Heart right ventricle (tissue), 16 donors: ENCODE data around the gene VEGFA. TPM values are rescaled to one million over a fixed set of nuclear protein-coding genes. Genes with fewer than 3 reads are reported as not detected.

Experiments
- ATAC-seq, 8 donors: fragments of 200-7000 bp; cut with Tn5 transposase; one replicate each; pipeline ENCODE4 v1.9.1; 2020; ENCODE audit warnings: mild to moderate bottlenecking in 8 of 8, moderate library complexity in 8 of 8, moderate number of reproducible peaks in 1 of 8
- DNase-seq, 2 donors: peaks; one replicate each; pipeline ENCODE4 v3.0.0-alpha.2; 2020
- H3K27ac ChIP-seq, 10 donors: fragments of 200-600 bp; sonication (generic) in 2 of 10; one replicate each; pipeline versions ENCODE4 v1.5.0 to v1.8.0; 2020 to 2022; ENCODE audit warnings: mild to moderate bottlenecking in 3 of 10
- H3K27me3 ChIP-seq, 7 donors: fragments of 200-600 bp; one replicate each; pipeline ENCODE4 v1.8.0; 2021 to 2022; ENCODE audit warnings: mild to moderate bottlenecking in 2 of 7
- H3K36me3 ChIP-seq, 9 donors: fragments of 200-600 bp; sonication (generic) in 1 of 9; one replicate each; pipeline versions ENCODE4 v1.5.0 to v1.8.0; 2020 to 2022; ENCODE audit warnings: mild to moderate bottlenecking in 2 of 9
- H3K4me1 ChIP-seq, 9 donors: fragments of 200-600 bp; sonication (generic) in 1 of 9; one replicate each; pipeline versions ENCODE4 v1.5.0 to v1.8.0; 2020 to 2022; ENCODE audit warnings: mild to moderate bottlenecking in 4 of 9
- H3K4me3 ChIP-seq, 10 donors: fragments of 200-600 bp; sonication (generic) in 2 of 10; one replicate each; pipeline versions ENCODE4 v1.5.0 to v1.8.0; 2020 to 2022; ENCODE audit warnings: mild to moderate bottlenecking in 7 of 10, moderate library complexity in 2 of 10
- H3K9me3 ChIP-seq, 11 donors: fragments of 200-600 bp in 10 of 11; sonication (generic) in 2 of 11; one replicate each; pipeline versions ENCODE4 v1.5.0 to v1.8.0; 2013 to 2022; ENCODE audit warnings: mild to moderate bottlenecking in 2 of 11, control low read depth in 1 of 11, moderate library complexity in 1 of 11
- CTCF ChIP-seq, 9 donors: fragments of 200-600 bp; sonication (generic) in 2 of 9; IDR thresholded peaks; one replicate each; pipeline versions ENCODE4 v1.5.0 to v1.8.0; 2021 to 2022; ENCODE audit warnings: antibody characterized with exemption in 9 of 9, mild to moderate bottlenecking in 5 of 9, moderate library complexity in 1 of 9
- WGBS, 2 donors: extraction: QIAGEN DNeasy Blood & Tissue Kit; methylation state at CpG; one replicate each; pipeline ENCODE4 v1.1.7; 2013; ENCODE audit warnings: inconsistent platforms in 1 of 2; 5-methylcytosine and 5-hydroxymethylcytosine counted together
- intact Hi-C, 10 donors: fragments of 100-400 bp; cut with DNase I; formaldehyde crosslinking; loops; one replicate each; pipeline versions ENCODE4 v1.11.1 to v1.14.2; 2022
- polyA plus RNA-seq, 2 donors: library from polyadenylated mRNA; stranded (reverse); fragments of 200-250 nt; gene quantifications; one replicate each; pipeline ENCODE4 v1.2.3, GENCODE V29; 2013
- total RNA-seq, 10 donors: library from RNA; stranded (reverse); fragmentation: NEBNext Ultra II Directional in 3 of 10; extraction: Animal tissue kit (Norgen Biotek cat#: 25700) in 3 of 10; gene quantifications; one replicate each; pipeline versions ENCODE4 v1.2.1 to v1.2.4, GENCODE V29; 2021 to 2023
- donor health status: Arrhythmogenic right ventricular cardiomyopathy.
- donor health status: ischemic (EF 13 %, LVEDD 7.1; RV severe dilation, severe dysfunction).
- donor health status: healthy with polysubstance abuse.
- donor health status: DM: no; HTN: yes; CAD: no.
- donor health status: DM: no; HTN: no; CAD: no.
- donor health status: ischemic (EF 25% LVEDD 6.9; RV normal size, moderate dysfunction).
- donor health status: ischemic (EF 25% LVEDD 5.7; RV mildly dilated, moderate dysfunction).
- donor health status: healthy.
- donor health status: DM: yes; HTN: yes; CAD: no.
- donor health status: Ischemic cardiomyopathy.
- donor health status: ischemic (EF 35%, LVEDD 5.7; RV mildly dilated, moderate dysfunction).
- donor health status: nonischemic (EF 11% LVEDD 7.7; RV severe dilation, severe dysfunction).
- donor health status: DM: yes; HTN: yes; CAD: no.
- donor health status: PGD.
- donor health status: ischemic (EF 29% LVEDD 5.4; RV normal size, mild dysfunction).
- donor health status: nonischemic (EF 23%, LVEDD 6.1; RV moderate dilation, normal function).

VEGFA gene
- total and polyA plus RNA-seq, 12 donors, result 133 to 456 (median 216) TPM

GRCh38 chr6:43811733-43812099 lies 41.7 kb downstream of the VEGFA start:
- DNase-seq (no peak), ATAC-seq (peak in 1 of 8 donors; percentile 27)
- WGBS, 2 donors, result 95 to 99% methylated on average over 2 of the region's 2 CpGs
- Histone ChIP-seq H3K9me3 (no peaks in the 10 kb centered on the region), H3K36me3 (no peaks in the 10 kb centered on the region), H3K4me1 (peaks cover 0 to 24% (median 0%) of the 10 kb centered on the region in 9 donors), H3K27ac (no peak overlapping the region), H3K4me3 (no peak overlapping the region), H3K27me3 (no peaks in the 10 kb centered on the region)
- intact Hi-C loops, result no loop called here
- TF ChIP-seq CTCF (IDR thresholded peaks at IDR 0.05), result no peak

- H3K27me3 ChIP-seq, result no peaks in the 10 kb centered on the region
- DNase-seq (no peak), ATAC-seq (peak in 2 of 8 donors; percentile 15 to 70)
- 65 to 66% methylated on average over 8 of the region's 8 CpGs for WGBS, 2 donors
- no peak overlapping the region for H3K4me3 ChIP-seq
- no peak overlapping the region for H3K27ac ChIP-seq
- H3K9me3 ChIP-seq, result no peaks in the 10 kb centered on the region
- no peak for TF ChIP-seq CTCF (IDR thresholded peaks at IDR 0.05)
- no peaks in the 10 kb centered on the region for H3K36me3 ChIP-seq
- H3K4me1 ChIP-seq, result peaks cover 0 to 13% (median 0%) of the 10 kb centered on the region in 9 donors
- intact Hi-C loops, result no loop called here
These were observed 43.0 kb downstream of the VEGFA start for GRCh38 chr6:43812850-43813578.

DNA sequence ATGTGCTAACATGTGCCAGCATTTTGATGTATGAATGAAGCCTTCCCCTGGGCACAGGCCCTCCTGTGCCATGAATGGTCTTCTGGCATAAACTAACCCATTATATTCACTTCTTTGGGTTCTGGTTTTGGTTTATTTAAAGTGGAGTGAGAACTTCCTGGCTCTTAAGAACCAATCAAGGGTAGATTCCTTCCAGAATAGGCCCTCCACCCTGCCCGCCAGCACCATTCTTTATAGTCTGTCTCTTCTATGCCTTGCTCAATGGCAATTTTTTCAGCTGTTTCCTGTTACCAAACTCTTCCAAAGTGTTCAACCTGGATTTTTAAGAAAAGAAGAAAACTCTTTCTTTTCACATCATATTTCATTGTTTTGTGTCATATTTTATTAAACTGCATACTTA lies 44.1 kb downstream of the VEGFA start:
- H3K4me3 ChIP-seq, result no peak overlapping the region
- H3K9me3 ChIP-seq, result no peaks in the 10 kb centered on the region
- ATAC-seq (no peak), DNase-seq (no peak)
- H3K4me1 ChIP-seq, result peaks cover 0 to 13% (median 0%) of the 10 kb centered on the region in 9 donors
- WGBS, 2 donors, result 84 to 93% methylated on average over 1 of the region's 1 CpG
- no peak overlapping the region for H3K27ac ChIP-seq
- H3K27me3 ChIP-seq, result no peaks in the 10 kb centered on the region
- TF ChIP-seq CTCF (IDR thresholded peaks at IDR 0.05), result no peak
- intact Hi-C loops, result no loop called here
- no peaks in the 10 kb centered on the region for H3K36me3 ChIP-seq

DNA sequence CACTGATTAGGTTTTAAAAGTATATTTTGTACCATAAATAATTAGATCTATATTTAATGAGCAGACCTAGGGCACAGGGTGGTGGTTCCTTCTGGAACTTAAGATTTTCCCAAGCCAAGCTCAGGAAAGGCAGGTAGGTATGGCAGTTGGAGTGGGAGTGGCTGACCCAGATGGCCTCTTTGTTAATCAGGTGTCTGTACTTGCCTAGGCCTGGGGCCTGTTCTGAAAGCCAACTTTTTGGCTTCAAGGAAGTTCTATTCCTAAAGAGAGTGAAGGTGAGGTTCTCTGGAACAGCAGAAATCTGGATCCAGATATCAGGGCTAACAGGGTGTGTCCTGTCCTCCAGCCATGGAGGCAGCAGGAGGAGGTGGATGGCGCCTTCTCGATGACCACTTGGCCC lies 44.9 kb downstream of the VEGFA start:
- Histone ChIP-seq H3K9me3 (no peaks in the 10 kb centered on the region), H3K4me3 (no peak overlapping the region), H3K36me3 (no peaks in the 10 kb centered on the region), H3K4me1 (peaks cover 0 to 13% (median 0%) of the 10 kb centered on the region in 9 donors), H3K27ac (no peak overlapping the region), H3K27me3 (no peaks in the 10 kb centered on the region)
- no peak for DNase-seq
- intact Hi-C loops, result loop anchor here in 1 of 10 donors (5.0 kb wide), 1 partner anchor 122 kb away; no protein-coding TSS in a partner anchor
- ATAC-seq, result no peak
- TF ChIP-seq CTCF (IDR thresholded peaks at IDR 0.05), result no peak
- 43 to 48% methylated on average over 2 of the region's 2 CpGs for WGBS, 2 donors
